HG02852 (cell line): Measurements from ENCODE around the gene NDUFB8.
A peak's percentile ranks its signal among the peaks of the same experiment; 100 is the strongest.

Experiments
- ATAC-seq: cut with Tn5 transposase; IDR thresholded peaks from one replicate; pipeline ENCODE4 v1.9.1; 2021; ENCODE audit warnings: mild to moderate bottlenecking, moderate library complexity; ENCODE audit not compliant: unreplicated experiment

Gene NDUFB8

DNA sequence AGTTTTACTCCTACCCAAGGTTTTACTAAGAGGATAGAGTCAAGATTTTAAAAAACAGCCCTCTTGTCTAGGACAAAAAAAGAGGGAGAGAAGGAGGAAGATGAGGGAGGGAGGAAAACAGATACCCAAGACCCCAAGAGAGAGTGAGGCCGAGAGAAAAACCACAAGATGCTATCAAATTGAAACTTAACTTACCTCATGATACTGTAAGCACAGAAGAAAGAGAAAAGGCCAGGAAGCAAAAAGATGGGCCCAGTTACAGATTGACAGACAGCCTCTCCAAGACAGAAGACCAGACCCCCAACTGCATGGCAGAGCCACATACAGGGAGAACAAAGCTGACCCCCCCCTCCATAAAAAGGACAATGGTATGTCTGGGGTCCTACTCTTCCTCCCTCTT, 21.4 kb downstream of the NDUFB8 start:
- no peak for ATAC-seq

DNA sequence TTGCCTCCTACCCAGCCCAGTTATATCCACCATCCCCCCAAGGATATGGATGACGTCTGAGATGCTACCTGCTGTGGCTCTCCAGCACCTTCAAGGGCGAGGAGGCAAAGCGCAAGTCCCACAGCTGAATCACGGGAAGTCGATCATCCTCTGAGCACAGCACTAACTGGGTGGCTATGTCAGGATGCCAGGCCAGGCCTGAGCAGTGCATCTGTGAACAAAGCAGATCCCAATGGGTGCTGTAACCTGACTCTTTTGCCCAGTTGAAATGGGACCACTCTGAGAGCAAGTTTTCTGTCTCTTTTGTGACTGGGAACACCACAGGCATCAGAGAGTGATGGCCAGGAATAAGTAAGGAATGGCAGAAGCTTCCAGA, 22.3 kb downstream of the NDUFB8 start:
- no peak for ATAC-seq

DNA sequence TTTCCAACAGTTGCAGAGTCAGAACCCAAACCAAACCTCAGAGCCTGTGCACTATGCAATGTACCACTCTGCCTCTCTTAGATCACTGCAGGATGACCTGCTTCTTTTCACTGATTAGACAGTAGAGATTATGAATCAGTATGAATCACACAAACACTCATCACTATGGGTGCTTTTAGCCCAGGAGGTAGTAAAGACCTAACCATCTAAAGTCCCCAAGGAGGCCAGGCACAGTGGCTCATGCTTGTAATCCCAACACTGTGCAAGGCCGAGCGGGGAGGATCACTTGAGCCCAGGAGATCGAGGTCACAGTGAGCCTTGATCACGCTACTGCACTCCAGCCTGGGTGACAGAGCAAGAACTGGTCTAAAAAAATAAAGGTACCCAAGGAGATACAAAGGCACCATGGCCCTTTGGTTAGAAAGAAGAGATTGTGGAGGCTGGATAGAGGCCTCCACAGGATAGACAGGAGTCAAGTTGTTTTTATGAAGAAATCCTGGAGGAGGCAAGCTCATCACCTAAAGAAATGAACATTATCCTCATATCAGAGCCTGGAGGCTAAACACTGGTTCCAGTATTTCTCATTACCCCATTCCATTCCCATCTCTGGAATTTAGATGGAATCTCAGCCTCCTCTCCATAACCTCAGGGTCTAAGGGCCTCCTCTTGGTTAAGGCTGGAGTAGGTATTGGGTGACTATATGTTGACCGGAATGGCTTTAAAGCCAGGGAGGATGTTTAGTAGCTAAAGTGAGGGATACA, 22.9 kb downstream of the NDUFB8 start:
- no peak for ATAC-seq

DNA sequence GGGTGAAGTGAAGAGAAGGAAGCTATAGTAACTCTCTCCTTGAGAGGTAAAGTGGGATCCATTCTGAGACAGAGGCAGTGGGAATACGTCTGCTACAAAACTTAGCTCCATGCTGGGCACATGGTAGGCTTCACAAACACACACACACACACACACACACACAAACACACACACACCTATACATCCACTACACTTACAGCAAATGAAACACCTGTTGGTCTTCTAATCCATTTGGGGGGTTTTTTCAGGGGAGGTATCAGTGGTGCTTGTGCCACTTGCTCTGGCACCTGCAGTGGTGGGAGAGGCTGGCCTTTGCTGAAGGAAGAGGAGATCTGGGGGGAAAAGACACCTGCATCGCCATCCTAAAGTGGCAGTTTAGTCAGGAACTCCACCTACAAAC, 24.5 kb downstream of the NDUFB8 start:
- no peak for ATAC-seq

DNA sequence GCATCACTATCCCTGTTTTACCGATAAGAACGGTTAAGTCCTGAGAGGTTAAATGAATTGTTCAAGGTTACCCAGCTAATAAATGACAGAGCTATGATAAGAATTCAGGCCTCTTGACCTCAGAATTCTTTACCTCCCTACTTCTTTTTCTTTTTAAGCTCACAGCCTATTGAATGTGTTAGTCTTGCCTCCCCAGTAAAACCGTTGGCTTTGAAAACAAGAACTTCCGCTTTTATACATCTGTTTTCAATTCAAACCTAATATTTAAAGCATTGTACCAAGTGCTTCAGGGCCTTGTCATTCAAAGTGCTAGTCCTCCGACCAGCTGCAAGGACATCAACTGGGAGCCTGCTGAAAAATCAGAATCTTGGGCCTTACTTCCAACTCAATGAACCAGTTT, 25.6 kb downstream of the NDUFB8 start:
- no peak for ATAC-seq

DNA sequence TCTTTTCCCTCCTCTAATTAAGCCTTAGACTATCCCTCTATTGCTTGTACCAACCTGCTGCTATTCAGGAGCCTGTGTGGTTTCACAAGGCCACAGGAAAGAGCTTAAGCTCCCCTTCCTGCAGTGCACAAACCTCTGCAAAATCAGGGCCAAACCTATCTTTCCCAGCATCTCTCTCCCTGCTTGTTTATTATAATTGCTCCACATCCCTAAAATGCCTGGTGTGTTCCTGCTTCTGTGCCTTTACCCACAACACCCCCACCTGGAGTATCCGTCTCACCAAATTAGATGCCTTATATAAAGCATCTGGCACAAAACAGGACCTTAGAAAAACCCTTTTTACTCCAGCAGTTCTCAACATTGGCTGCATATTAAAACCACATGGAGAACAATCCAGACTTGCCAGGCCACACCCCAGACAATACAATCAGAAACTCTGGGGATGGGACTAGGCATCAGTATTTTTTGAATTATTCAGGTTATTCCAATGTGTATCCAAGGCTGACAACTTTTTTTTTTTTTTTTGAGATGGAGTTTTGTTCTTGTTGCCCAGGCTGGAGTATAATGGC, 26.7 kb downstream of the NDUFB8 start:
- ATAC-seq, result no peak

DNA sequence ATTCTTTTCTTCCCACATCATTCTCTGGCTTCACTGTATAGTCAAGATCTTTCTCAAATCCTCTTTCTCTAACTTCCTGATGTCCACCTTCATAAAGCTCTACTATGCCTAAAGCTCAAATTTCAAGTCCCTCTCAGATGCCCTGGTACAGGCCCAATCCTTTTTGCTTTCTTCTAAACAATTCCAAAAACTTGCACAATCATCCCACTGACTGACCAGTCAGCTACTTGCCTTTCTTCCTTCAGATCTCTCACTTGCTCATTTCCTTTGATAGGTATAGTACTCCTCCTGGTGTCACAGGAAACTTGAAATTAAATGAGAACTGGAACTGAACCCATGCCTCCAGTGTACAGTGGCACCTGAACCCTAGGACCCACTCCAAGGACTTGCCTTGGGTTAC, 28.2 kb downstream of the NDUFB8 start:
- no peak for ATAC-seq

DNA sequence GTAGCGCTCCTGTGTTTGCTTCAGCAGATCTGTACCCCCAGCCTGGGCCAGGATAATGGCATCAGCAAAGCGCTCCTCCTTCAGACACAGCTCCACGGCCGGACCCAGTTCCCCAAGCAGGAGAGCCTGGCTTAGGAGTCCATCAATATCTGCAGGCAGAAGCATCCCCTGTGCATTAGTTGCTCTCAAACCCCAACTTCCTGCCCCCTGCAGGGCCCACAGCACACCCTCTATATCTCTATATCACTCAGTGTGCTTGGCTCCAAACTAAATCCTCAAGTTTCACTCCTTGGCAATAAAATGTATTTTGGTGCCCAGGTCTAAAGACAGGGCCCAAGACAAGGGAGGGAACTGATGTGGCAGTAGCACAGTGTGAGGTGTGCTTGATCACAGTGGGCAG, 31.6 kb downstream of the NDUFB8 start:
- no peak for ATAC-seq

DNA sequence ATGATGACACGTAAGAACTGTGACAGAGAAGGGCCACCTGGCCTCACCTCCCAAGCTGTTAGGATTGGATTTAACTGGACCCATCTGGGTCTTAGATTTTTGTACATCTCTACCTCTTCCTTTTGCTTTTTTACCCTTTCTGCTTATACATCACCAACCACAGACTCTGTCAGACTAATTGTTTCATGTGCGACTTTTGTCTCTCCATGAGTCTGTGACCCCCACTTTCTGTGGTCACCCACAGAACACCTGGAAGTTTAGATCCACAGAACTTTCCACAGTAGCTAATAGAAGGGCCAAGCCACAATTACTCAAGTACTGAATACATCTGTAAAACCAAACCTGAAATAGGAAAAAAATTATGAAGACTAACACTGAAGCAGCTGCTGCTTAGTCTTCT, 33.1 kb downstream of the NDUFB8 start:
- ATAC-seq, result no peak

DNA sequence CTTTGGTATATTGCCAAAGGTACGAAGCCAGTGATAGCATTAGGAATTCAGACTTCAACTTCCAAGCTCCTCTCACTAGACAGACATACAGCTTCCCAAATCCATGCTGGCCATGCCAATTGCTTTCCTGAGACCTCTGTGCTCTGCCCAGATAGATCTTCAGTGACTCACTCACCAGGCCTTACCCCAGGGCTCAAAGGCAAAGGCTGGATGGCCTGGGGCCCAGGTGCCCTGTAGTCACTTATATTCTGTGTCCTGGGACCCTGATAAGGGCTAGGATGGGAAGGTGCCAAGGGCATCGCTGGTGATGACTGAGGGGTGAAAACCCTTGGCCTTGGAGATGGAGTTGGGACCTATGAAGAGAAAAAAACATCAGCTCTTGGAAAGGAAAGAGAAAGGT, 39.1 kb downstream of the NDUFB8 start:
- no peak for ATAC-seq

DNA sequence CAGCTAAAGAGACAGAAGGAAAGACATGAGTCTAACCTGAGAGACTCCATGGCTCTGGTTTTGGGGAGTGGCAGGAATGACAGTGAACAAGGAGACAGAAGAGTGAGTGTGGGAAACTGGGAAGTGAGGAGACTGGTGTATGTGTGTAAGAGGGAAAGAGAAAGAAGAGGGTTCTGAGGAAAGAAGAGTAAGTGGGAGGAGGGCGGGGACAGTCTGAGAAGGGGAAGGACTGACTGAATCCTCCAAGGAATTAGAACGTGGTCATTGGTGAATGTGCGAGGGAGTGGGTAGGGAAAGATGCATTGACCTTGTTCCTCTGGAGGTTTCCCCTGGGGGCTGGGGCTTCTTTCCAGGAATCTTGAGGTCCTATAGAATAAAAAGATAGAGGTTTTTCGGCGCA, 40.3 kb downstream of the NDUFB8 start:
- no peak for ATAC-seq

DNA sequence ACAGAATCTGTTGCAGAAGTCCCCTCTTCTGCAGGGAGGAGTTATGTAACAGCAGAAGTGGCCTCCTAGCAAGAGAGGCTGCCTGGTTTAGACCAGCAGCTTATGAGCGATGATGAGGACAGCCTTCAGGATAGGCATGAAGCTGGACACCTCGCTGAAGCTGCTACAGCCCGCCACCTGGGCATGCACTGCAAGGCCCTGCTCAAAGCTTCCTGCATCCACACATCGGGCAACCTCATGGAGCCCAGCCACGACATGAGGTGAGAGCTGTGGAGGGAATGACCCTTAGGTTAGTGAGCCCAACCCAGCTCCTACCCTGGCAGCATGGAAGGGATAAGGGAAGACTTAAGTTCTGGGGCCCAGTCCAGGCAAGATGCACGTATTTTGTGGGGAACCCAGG, 42.1 kb downstream of the NDUFB8 start:
- ATAC-seq, result no peak

DNA sequence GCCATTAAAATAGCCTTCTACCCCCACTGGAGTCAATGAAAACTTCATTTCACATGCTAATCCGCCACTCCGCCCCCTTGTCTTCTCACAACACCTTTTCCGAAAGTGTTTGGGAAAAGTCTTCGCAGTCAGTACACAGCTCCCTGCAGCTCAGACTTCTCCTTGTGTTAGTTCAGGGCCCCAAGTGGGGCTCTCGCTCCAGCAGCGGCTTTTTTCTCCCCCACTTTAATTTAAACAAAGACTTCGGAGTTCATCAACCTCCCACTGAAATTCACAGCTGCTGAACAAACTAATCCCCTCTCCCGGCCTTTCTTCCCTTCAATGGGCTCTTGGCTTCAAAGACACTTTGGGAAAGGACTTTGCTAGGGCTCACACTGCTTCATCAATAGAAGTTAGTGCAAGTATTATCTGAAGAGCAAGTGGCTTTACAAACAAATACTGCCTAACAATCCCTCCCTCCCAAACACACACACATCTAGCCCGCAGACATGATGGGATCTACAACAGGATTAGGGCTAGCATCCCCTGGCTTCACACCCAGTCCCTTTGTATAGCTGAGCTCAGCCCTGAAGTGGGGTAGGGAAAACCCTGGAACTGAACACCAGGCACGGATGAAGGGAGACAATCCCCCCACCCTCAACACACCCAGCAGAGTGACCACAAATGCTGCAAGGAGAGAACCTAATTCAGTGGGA, 43.7 kb downstream of the NDUFB8 start:
- ATAC-seq, result no peak

DNA sequence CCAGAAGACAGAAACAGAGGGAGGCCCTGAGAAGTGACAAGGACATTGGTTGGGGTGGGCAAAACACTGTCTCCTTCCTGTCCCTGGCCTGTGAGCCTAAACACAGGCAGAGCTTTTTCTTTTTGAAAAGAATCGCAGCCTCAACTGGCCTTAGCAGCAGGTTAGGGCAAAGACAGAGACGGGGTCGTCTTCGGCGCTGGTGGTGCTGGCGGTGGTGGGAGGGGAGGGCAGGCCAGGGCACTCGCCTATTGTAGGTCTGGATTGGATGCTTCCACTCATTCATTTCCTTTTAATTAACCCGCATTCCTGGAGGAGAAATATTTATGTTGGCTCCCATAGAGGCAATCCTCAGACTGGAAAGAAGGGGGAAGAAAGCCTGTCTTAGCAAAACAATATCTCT, 44.3 kb downstream of the NDUFB8 start:
- ATAC-seq, result no peak

DNA sequence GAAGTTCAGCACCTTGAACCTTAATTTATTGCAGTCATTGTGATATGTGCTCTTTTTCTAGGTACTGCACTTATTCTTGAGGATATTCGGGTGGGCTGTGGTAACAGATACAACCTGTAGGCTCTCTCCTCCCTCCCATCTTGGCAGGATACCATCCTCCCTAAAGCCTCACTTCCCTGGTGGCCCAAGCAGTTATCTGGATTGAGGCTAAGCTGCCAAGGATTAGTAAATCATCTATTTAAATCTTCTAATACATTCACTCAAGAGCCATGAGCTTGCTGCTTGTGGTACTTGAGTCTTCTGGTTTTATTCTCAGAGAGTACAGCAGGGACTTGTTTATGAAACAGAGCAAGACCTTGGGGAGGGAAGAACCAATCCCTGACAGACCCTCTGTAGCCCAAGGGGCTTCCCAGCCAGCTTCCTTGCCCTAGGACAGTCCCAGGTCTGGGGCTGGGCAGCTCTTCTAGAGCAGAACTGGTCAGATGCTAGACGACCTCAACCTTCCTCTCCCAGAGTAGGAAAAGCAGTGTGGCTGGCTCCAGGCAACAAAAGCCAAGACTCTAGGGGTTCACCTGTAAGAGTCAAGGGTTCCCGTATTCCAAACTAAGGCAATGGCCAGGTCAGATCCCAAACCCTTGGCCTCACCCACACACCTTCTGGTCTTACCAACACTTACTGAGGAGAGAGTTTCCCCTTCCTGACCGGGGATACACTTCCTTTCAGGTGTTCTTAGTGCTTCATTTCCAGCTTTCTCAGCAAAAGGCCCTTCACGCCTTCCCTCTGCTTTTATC, 45.6 kb downstream of the NDUFB8 start:
- ATAC-seq, result no peak

DNA sequence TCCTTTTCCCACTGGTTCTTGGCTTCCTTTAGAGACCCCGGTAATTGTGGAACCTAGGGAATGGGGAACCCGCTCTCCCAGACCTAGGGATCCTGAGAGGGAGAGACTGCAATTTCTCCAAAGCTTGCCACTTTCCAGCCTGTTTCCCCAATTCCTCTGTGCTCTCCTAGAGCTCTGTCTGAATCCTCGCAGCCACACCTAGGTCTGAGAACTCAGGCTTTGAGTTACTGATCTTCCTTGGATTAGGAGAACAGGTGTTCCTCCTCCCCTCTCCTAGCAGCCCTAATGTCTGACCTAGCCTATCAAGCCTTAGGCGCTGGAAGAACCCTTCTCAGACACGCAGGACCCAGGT, 46.9 kb downstream of the NDUFB8 start:
- no peak for ATAC-seq

DNA sequence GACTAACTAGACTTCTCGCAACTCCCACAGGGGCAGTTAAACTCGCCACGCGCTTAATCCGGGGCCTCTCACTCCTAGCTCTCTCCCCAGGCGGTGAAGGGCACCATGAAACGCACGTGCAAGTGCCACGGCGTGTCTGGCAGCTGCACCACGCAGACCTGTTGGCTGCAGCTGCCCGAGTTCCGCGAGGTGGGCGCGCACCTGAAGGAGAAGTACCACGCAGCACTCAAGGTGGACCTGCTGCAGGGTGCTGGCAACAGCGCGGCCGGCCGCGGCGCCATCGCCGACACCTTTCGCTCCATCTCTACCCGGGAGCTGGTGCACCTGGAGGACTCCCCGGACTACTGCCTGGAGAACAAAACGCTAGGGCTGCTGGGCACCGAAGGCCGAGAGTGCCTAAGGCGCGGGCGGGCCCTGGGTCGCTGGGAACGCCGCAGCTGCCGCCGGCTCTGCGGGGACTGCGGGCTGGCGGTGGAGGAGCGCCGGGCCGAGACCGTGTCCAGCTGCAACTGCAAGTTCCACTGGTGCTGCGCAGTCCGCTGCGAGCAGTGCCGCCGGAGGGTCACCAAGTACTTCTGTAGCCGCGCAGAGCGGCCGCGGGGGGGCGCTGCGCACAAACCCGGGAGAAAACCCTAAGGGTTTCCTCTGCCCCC, 47.4 kb downstream of the NDUFB8 start:
- peak; percentile 39 for ATAC-seq

DNA sequence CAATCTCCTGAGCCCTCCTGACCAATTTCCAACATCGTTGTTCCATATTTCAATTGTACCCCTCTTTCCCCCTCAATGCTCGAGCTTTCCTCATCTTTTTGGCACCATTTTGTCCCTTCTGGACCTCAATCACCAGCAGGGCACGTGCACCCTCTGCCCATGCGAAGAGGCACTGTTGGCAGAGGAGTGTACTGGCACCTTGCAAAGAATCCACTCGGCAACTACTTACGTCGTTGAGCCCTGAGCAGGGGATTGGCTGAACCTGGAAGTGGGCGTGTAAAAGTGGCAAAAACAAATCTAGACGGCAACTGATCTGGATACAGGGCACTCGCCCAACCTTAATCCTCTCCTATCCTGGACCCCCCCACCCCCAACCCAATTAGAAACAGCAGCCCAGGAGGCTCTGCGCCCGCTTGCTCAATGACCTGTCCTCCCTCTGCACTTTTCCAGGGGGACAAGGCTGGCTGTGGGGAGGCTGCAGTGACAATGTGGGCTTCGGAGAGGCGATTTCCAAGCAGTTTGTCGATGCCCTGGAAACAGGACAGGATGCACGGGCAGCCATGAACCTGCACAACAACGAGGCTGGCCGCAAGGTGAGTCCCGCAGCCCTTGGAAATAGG, 48.1 kb downstream of the NDUFB8 start:
- peak; percentile 97 for ATAC-seq

DNA sequence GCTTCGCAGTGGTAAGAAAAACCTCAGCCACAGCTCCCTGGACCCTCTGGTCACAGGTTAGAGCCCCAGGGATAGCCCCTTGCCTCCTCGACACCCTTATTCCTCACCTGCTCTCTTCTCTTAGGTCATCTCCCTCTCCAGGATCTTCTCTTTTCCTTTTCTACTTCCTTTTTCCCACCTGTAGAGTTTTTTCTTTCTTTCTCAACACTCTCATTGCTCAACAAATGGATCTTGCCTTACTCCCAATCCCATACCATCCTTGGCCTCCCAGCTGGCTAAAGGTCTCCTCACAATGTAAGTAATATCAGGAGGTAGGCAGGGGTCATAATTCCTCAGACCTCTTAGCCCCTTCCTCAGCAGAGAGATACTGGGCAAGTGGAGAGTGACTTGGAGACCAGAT, 49.7 kb downstream of the NDUFB8 start:
- no peak for ATAC-seq

DNA sequence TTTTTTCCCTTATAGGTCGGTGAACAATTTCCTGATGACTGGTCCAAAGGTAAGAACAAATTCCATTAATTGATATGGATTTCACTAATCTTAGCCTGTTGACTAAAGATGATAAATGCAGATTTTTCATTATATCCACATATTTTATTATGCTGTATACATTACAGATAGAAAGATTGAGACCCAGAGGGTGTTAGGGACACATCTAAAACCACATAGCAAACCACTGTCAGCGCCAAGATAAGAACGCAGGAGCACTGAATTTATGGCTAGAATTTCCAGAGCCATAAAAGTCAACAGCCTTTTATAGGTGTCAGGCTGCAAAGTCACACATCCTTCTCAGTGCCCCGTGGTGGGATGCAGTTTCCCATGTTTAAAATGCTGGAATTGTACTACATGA, 50.6 kb downstream of the NDUFB8 start:
- ATAC-seq, result no peak

DNA sequence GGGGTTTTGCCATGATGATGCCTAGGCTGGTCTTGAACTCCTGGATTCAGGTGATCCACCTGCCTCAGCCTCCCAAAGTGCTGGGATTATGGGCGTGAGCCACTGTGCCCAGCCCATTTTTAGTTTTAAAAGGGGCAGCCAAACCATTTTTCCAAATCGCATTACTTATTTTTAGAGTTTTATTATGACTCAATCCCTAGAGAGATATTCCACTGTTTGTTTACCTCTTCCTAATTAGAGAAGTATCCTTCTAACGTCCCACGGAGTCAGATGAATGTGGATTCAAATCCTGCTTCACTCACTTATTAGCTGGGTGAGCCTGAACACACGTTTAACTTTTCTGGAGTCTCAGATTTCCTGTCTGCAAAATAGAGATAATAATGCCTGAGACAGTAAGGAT, 51.7 kb downstream of the NDUFB8 start:
- no peak for ATAC-seq
